ENCODE results near the gene CXXC5.
A peak's percentile ranks its signal among the peaks of the same experiment; 100 is the strongest.

The CXXC5 gene

DNA sequence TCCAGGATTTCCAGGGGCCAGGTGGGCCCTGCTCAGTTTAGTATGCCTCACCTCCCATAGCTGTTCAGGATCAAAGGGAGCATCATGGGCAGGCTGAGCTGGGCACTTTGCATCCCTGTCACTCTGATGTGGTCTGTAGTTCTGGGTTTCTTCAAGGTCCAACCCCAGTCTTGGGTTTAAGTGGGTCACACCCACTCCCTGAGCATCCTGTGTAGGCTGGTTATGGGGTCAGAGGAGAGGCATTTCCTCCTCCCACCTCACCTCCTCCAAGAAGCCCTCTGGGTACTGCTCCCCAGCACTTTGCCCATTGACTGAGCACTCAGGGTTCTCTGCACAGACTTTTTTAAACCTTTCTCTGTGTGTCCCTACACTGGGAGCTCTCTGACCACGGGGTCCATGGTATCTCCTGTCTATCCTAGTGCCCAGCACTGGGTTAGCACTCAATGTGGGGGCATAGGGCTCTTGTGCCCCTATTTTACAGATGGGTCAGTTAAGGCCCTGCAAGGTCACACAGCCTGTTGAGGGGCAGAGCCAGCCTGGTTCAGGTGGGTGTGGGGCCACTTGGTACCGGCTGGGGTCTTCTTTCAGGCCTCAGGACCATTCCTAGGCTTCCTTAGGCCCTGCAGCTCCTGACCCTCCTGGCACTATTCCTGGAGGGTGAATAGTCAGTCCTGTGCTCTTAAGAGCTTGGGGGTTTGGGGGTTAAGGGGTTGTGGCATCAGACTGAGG is 19.0 kb downstream of the CXXC5 start:
- DNase-seq, result no peak

GRCh38 chr5:139667730-139668063 is 19.5 kb downstream of the CXXC5 start:
- no peak for DNase-seq

DNA sequence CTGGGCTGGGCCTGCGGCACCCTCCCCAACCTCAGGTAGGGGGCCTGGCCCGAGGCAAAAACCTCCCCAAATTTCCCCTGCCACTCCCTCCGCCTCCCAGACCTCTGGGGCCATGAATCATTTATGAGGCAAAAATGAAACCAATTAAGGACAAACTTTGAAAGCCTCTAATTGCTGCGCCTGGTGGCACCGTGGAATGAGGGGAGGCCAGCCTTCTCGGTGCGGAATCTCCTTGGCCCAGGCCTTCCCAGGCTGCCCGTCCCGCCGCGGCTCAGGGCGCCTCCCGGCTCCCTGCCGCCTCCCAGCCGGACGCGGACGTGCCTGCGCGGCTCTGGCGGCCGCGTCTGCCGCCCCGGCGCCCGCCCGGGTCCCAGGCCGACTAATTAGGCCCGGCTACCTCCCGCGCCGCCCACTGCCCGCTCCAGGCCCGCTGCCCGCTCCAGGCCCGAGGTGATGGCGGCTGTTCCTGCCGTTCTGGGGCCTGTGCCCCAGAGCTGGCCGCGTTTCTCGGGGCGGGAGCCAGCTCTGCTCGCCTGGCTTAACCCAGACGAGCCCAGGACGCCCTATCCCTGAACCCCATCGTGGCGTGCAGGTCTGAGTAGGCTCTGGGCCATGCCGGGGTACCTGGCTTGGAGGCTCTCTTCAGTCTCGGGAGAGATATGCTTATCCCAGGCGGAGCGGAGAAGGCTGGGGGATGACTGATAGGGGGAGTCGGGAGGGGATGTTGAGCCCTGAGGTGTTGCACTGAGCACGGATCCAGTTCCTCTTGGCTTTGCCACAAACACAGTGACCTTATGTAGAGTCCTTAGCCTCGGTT is 20.1 kb downstream of the CXXC5 start:
- peak; percentile 30 for DNase-seq

DNA sequence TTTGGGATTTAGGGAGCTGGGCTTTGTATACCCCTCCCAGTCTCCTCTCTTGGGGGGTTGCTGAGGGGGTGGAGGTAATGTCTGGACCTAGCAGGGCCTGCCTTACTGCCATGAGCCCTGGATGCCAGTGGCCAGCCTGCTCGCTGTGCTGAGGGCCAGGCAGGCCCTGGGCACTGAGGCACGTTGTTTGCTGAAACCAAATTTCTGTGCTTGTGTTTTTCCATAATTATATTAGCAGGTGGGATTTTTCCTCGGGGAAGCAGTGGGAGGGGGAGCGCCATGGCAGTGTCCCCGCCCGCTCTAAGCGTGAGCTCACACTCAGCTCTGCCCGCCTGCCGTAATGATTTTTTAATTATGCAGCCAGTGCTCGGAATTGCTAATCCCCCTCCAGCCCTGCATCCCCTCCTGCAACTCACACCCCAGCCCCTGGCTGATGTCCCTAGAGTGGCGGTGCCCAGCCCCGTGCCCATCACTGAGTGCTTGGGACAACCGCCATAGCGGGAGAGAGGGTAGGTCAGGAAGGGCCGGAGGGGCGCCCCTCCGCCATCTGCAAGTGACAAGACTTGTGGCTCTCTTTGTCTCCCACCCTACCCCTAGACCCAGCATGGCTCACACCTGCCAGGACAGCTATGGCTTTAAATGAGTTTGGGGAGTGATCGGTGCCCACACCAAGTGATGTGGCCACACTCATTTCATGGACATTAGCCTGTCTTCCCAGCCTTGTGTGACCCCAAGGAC is 20.9 kb downstream of the CXXC5 start:
- no peak for DNase-seq

DNA sequence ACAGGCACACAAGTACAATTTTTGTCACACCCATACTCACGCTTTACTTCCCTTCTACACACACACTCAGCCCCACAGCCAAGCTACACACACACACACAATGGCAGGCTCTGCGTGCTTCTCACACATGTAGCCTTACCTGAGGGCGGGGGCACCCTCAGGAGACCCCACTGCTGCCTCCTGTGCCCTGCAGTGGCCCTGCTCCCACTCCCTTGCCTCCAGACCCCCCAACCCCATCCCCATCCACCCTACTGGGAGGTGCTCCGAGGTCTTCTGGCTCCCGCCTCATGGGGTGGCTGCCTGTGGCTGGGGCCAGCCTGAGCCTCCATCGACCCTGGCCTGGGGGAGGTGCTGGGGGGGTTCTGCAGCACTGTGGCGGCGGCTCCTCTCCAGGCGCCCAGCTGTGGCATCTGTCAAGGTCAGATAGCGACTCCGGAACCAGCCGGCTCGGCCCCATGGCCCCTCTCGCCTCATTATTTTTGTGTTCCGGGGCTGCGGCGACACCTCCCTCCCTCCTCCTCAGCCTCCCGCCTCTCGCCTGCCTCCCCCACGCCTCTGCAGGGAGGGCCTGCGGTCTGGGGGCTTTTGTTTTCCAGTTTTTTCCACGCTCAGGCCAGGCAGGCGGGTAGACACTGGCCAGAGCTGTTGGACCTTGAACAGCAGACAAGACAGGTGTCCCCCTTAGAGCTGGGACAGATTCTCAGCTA is 21.7 kb downstream of the CXXC5 start:
- DNase-seq, result no peak

DNA sequence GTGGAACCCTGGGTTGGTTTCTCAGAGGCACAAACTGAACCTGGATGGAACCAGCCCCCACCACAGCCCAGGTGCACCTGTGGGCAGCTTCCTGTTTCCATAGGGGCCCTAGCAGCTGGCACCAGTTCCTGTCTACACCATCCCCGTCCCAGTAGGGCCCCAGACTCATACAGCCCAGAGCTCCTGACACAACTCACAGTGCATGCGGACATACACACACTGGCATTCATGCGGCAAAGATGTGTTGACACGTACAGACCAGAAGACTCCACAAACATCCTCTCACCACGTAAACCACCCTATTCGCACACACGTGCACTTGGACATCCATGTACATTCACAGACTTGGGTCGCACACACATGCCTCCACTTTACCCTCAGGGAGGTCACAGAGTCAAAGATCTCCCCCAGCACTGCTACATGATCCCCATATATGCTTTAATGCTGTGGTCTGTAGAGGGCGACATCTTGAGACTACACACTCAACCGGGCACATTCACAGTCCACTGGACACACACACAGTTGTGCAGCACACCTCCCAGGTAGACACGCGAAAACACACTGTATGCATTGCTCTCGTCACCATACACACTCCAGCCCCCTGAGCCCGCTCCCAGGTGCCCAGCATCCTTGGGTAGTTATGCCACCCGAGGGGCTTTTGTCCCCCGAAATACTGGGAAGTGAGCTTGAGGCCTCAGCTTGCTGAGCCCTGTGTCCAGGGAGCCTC is 22.4 kb downstream of the CXXC5 start:
- no peak for DNase-seq

- no peak for DNase-seq
Measured at GRCh38 chr5:139671096-139671841, 23.1 kb downstream of the CXXC5 start.

DNA sequence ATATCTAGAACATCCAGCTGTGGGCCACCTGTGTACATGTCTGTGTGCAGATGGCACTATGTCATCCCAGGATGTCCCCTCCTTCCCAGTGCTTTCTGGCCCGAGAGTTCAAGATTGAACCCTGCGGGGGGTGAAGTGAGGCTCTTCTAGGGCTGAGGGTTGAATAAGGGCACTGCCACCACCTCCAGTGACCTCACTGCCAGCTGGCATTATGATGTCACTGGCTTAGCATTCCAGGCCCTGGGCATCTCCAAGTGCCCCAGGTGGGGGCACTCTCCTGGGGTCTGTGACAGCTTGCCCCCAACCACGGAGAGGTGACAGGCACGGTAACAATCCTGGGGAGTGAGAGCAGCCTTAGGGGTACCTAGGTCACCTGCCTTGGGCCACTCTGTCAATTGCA is 27.1 kb downstream of the CXXC5 start:
- no peak for DNase-seq

GRCh38 chr5:139675825-139676224 is 27.7 kb downstream of the CXXC5 start:
- DNase-seq, result no peak

GRCh38 chr5:139676406-139676805 is 28.3 kb downstream of the CXXC5 start:
- DNase-seq, result no peak

- DNase-seq, result no peak
Measured at GRCh38 chr5:139676951-139677735, 29.0 kb downstream of the CXXC5 start.

GRCh38 chr5:139677736-139678613 is 29.8 kb downstream of the CXXC5 start:
- no peak for DNase-seq

- DNase-seq, result no peak
Measured at GRCh38 chr5:139678751-139679750, 30.9 kb downstream of the CXXC5 start.

DNA sequence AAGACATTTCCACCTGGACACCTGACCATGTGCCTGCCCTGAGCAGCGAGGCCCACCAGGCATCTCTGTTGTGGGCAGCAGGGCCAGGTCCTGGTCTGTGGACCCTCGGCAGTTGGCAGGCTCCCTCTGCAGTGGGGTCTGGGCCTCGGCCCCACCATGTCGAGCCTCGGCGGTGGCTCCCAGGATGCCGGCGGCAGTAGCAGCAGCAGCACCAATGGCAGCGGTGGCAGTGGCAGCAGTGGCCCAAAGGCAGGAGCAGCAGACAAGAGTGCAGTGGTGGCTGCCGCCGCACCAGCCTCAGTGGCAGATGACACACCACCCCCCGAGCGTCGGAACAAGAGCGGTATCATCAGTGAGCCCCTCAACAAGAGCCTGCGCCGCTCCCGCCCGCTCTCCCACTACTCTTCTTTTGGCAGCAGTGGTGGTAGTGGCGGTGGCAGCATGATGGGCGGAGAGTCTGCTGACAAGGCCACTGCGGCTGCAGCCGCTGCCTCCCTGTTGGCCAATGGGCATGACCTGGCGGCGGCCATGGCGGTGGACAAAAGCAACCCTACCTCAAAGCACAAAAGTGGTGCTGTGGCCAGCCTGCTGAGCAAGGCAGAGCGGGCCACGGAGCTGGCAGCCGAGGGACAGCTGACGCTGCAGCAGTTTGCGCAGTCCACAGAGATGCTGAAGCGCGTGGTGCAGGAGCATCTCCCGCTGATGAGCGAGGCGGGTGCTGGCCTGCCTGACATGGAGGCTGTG is 32.4 kb downstream of the CXXC5 start:
- no peak for DNase-seq

- DNase-seq, result no peak
Measured at GRCh38 chr5:139681112-139681458, 32.9 kb downstream of the CXXC5 start.

GRCh38 chr5:139681466-139681865 is 33.3 kb downstream of the CXXC5 start:
- no peak for DNase-seq

DNA sequence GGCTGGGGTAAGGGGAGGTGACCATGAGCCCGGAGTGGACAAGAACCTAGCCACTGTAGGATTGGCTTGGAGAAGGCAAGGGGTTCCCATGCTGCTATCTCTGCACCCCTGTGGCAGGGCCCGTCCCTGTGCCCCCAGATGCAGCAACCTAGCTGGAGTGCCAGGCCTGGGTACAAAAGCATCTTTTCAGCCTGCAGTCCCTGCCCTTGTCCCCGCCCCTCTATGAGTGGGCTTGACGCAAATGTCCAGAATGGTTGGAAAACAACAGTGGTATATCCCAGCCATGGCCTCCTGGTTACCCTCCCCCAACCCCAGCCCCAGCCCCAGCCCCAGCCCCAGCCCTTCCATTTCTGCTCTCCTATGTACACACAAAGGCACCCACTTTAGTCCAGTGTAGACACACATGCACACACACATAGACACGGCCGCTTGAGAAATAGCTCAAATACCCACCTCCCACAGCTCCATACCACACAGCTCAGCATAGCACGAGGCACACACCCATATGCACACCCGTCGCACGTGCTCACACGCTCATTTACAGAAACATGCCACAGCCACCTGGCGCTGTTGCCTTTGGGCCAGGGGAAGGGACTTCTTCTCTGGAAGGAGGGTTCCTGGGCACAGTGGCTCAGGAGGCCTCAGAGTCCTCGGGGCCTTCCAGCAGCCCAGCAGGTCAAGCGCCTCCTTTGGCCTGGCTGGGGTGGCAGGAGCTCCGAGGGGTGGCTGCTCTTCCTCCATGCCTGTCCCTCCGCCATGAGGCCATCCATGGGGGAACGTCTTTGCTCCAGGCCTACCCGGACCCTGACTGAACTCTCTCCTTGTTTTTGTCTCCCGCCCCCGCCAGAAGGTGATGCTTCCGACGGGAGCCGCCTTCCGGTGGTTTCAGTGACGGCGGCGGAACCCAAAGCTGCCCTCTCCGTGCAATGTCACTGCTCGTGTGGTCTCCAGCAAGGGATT is 34.1 kb downstream of the CXXC5 start:
- no peak for DNase-seq
